Mammary epithelial cell (primary cell): Measurements from ENCODE around the gene DNASE1L1.

Experiments used
- CTCF ChIP-seq, 2 donors: IDR thresholded peaks in 1 of 2; conservative IDR thresholded peaks in 1 of 2; 2 replicates each; pipeline ENCODE4 v1.5.1; 2011 to 2012; ENCODE audit warnings: inconsistent platforms in 2 of 2, low read length in 2 of 2, mild to moderate bottlenecking in 2 of 2, control low read depth in 1 of 2, low read depth in 1 of 2; ENCODE audit not compliant: insufficient read depth in 1 of 2; ENCODE audit errors: extremely low read depth in 1 of 2
- EZH2 ChIP-seq: IDR thresholded peaks from 2 replicates; pipeline ENCODE4 v1.6.1; 2012; ENCODE audit warnings: low read length, inconsistent platforms, borderline replicate concordance

DNA sequence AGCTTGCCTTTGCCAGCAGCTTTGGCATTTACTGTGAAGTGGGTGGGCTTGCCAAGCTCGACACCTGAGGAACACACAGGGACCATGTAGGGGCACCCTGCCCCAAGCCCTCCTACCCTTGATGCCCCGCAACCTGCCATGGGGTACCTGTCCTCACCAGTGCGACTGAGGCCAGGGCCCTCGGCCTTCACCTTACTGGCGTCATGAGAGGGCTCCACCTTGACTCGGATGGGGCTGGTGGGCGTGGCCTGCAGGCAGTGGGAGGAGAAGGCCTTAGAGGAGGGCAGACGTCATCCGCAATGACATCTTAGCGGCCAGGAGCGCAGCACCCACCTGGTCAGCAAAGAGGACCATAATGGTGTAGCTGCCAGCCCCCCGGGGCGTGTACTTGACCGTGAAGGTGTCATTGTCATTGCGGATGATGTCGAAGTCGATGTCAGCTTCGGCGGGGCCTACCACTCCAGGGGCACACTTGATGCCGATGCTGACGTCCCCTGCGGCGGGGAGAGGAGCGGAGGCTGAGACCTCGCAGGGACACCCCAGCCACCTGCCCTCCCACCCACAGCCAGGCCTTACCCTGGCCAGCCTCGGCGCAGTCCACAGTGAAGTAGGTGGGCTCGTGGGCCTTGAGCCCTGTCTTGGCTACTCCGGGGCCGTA is 46.8 kb downstream of the DNASE1L1 start:
- TF ChIP-seq CTCF (conservative IDR thresholded peaks at IDR 0.05 in 1 of 2, IDR thresholded peaks at IDR 0.05 in 1 of 2; ENCODE audit: extremely low read depth in 1 of 2, insufficient read depth in 1 of 2, low read depth in 1 of 2, low read length in 2 of 2) (no peak), EZH2 (no peak)
